Heart right ventricle (tissue), 16 donors: Measurements from ENCODE around the gene AK2. TPM values are rescaled to one million over a fixed set of nuclear protein-coding genes. Genes with fewer than 3 reads are reported as not detected.

Source experiments
- ATAC-seq, 8 donors: fragments of 200-7000 bp; cut with Tn5 transposase; one replicate each; pipeline ENCODE4 v1.9.1; 2020; ENCODE audit warnings: mild to moderate bottlenecking in 8 of 8, moderate library complexity in 8 of 8, moderate number of reproducible peaks in 1 of 8
- DNase-seq, 2 donors: peaks; one replicate each; pipeline ENCODE4 v3.0.0-alpha.2; 2020
- H3K27ac ChIP-seq, 10 donors: fragments of 200-600 bp; sonication (generic) in 2 of 10; one replicate each; pipeline versions ENCODE4 v1.5.0 to v1.8.0; 2020 to 2022; ENCODE audit warnings: mild to moderate bottlenecking in 3 of 10
- H3K27me3 ChIP-seq, 7 donors: fragments of 200-600 bp; one replicate each; pipeline ENCODE4 v1.8.0; 2021 to 2022; ENCODE audit warnings: mild to moderate bottlenecking in 2 of 7
- H3K36me3 ChIP-seq, 9 donors: fragments of 200-600 bp; sonication (generic) in 1 of 9; one replicate each; pipeline versions ENCODE4 v1.5.0 to v1.8.0; 2020 to 2022; ENCODE audit warnings: mild to moderate bottlenecking in 2 of 9
- H3K4me1 ChIP-seq, 9 donors: fragments of 200-600 bp; sonication (generic) in 1 of 9; one replicate each; pipeline versions ENCODE4 v1.5.0 to v1.8.0; 2020 to 2022; ENCODE audit warnings: mild to moderate bottlenecking in 4 of 9
- H3K4me3 ChIP-seq, 10 donors: fragments of 200-600 bp; sonication (generic) in 2 of 10; one replicate each; pipeline versions ENCODE4 v1.5.0 to v1.8.0; 2020 to 2022; ENCODE audit warnings: mild to moderate bottlenecking in 7 of 10, moderate library complexity in 2 of 10
- H3K9me3 ChIP-seq, 11 donors: fragments of 200-600 bp in 10 of 11; sonication (generic) in 2 of 11; one replicate each; pipeline versions ENCODE4 v1.5.0 to v1.8.0; 2013 to 2022; ENCODE audit warnings: mild to moderate bottlenecking in 2 of 11, control low read depth in 1 of 11, moderate library complexity in 1 of 11
- CTCF ChIP-seq, 9 donors: fragments of 200-600 bp; sonication (generic) in 2 of 9; IDR thresholded peaks; one replicate each; pipeline versions ENCODE4 v1.5.0 to v1.8.0; 2021 to 2022; ENCODE audit warnings: antibody characterized with exemption in 9 of 9, mild to moderate bottlenecking in 5 of 9, moderate library complexity in 1 of 9
- WGBS, 2 donors: extraction: QIAGEN DNeasy Blood & Tissue Kit; methylation state at CpG; one replicate each; pipeline ENCODE4 v1.1.7; 2013; ENCODE audit warnings: inconsistent platforms in 1 of 2; 5-methylcytosine and 5-hydroxymethylcytosine counted together
- intact Hi-C, 10 donors: fragments of 100-400 bp; cut with DNase I; formaldehyde crosslinking; loops; one replicate each; pipeline versions ENCODE4 v1.11.1 to v1.14.2; 2022
- long read RNA-seq, 3 donors: library from polyadenylated mRNA; unstranded; transcript quantifications; one replicate each; pipeline ENCODE4 v2.0.0, GENCODE V29; 2020 to 2021
- polyA plus RNA-seq, 2 donors: library from polyadenylated mRNA; stranded (reverse); fragments of 200-250 nt; gene quantifications; one replicate each; pipeline ENCODE4 v1.2.3, GENCODE V29; 2013
- total RNA-seq, 10 donors: library from RNA; stranded (reverse); fragmentation: NEBNext Ultra II Directional in 3 of 10; extraction: Animal tissue kit (Norgen Biotek cat#: 25700) in 3 of 10; gene quantifications; one replicate each; pipeline versions ENCODE4 v1.2.1 to v1.2.4, GENCODE V29; 2021 to 2023
- donor health status: Arrhythmogenic right ventricular cardiomyopathy.
- donor health status: ischemic (EF 13 %, LVEDD 7.1; RV severe dilation, severe dysfunction).
- donor health status: healthy with polysubstance abuse.
- donor health status: DM: no; HTN: yes; CAD: no.
- donor health status: DM: no; HTN: no; CAD: no.
- donor health status: ischemic (EF 25% LVEDD 6.9; RV normal size, moderate dysfunction).
- donor health status: ischemic (EF 25% LVEDD 5.7; RV mildly dilated, moderate dysfunction).
- donor health status: healthy.
- donor health status: DM: yes; HTN: yes; CAD: no.
- donor health status: Ischemic cardiomyopathy.
- donor health status: ischemic (EF 35%, LVEDD 5.7; RV mildly dilated, moderate dysfunction).
- donor health status: nonischemic (EF 11% LVEDD 7.7; RV severe dilation, severe dysfunction).
- donor health status: DM: yes; HTN: yes; CAD: no.
- donor health status: PGD.
- donor health status: ischemic (EF 29% LVEDD 5.4; RV normal size, mild dysfunction).
- donor health status: nonischemic (EF 23%, LVEDD 6.1; RV moderate dilation, normal function).

Gene AK2
- 100 to 1,000 TPM in 9 of 10 donors, 10 to 100 TPM in 1; 93.3 to 154 (median 111) TPM for total RNA-seq
- polyA plus RNA-seq: 100 to 1,000 TPM; 175 to 305 TPM
- long read RNA-seq, donor 1, transcript AK2-212 (7 exons, 886 nt): minor isoform, 11 of 102 reads
- long read RNA-seq, donor 1, transcript AK2-201 (6 exons, 1,021 nt): major isoform, 36 of 102 reads
- long read RNA-seq, donor 1, transcript AK2-202 (7 exons, 3,586 nt): minor isoform, 10 of 102 reads
- long read RNA-seq, donor 1, partial matches to known transcripts: 3 of 102 reads
- long read RNA-seq, donor 1, other reads (novel, unspliced or antisense): 41 of 102 reads
- long read RNA-seq, donor 2, transcript AK2-202 (7 exons, 3,586 nt): minor isoform, 11 of 113 reads
- long read RNA-seq, donor 2, transcript AK2-212 (7 exons, 886 nt): minor isoform, 5 of 113 reads
- long read RNA-seq, donor 2, transcript AK2-201 (6 exons, 1,021 nt): major isoform, 52 of 113 reads
- long read RNA-seq, donor 2, partial matches to known transcripts: 6 of 113 reads
- long read RNA-seq, donor 2, other reads (novel, unspliced or antisense): 38 of 113 reads
- long read RNA-seq, donor 3, transcript AK2-212 (7 exons, 886 nt): minor isoform, 9 of 103 reads
- long read RNA-seq, donor 3, transcript AK2-201 (6 exons, 1,021 nt): minor isoform, 22 of 103 reads
- long read RNA-seq, donor 3, transcript AK2-202 (7 exons, 3,586 nt): major isoform, 32 of 103 reads
- long read RNA-seq, donor 3, partial matches to known transcripts: 10 of 103 reads
- long read RNA-seq, donor 3, other reads (novel, unspliced or antisense): 26 of 103 reads

- 5 to 7% methylated on average over 59 of the region's 59 CpGs for WGBS, 2 donors
- H3K36me3 ChIP-seq: peaks cover 0 to 34% (median 0%) of the 10 kb centered on the region in 9 donors
- DNase-seq (peak; percentile 96 to 97), ATAC-seq (peak; percentile 100)
- H3K4me3 ChIP-seq: peak within 1 kb of the TSS; percentile 60 to 98 (median 87)
- no peaks in the 10 kb centered on the region for H3K27me3 ChIP-seq
- H3K4me1 ChIP-seq: peaks cover 3 to 59% (median 30%) of the 10 kb centered on the region in 9 donors
- no peak for TF ChIP-seq CTCF (IDR thresholded peaks at IDR 0.05)
- intact Hi-C loops: loop anchor here in 2 of 10 donors (5.0 kb wide), 2 partner anchors 70 to 90 kb away; no protein-coding TSS in a partner anchor
- H3K27ac ChIP-seq: peak within 1 kb of the TSS; percentile 2 to 94 (median 86)
- H3K9me3 ChIP-seq: no peaks in the 10 kb centered on the region
These were observed at the start of gene AK2 for GRCh38 chr1:33036526-33037503. Gene AK2 (minus strand): TSS chr1:33036883. CDS start chr1:33036828, 55 bp downstream.

GRCh38 chr1:33086384-33086850 lies 49.7 kb upstream of the AK2 start:
- Histone ChIP-seq H3K27ac (no peak overlapping the region), H3K27me3 (peaks cover 0 to 10% (median 0%) of the 10 kb centered on the region in 7 donors), H3K4me3 (no peak overlapping the region), H3K9me3 (no peaks in the 10 kb centered on the region), H3K4me1 (peaks cover 0 to 20% (median 9%) of the 10 kb centered on the region in 9 donors), H3K36me3 (peaks cover 0 to 33% (median 0%) of the 10 kb centered on the region in 9 donors)
- DNase-seq (peak; percentile 66 to 76), ATAC-seq (peak; percentile 66 to 88 (median 84))
- intact Hi-C loops: loop anchor here in 8 of 10 donors (1.0 to 10.0 kb wide), 8 partner anchors 152 to 372 kb away; partner anchors contain the start of genes S100PBP (in 1 of the 8) and YARS1 (in 1 of the 8)
- peak; percentile 62 to 89 (median 78) for TF ChIP-seq CTCF (IDR thresholded peaks at IDR 0.05)
- 22 to 23% methylated on average over 12 of the region's 12 CpGs for WGBS, 2 donors

GRCh38 chr1:33085332-33085731 lies 48.6 kb upstream of the AK2 start:
- peaks cover 0 to 29% (median 0%) of the 10 kb centered on the region in 9 donors for H3K36me3 ChIP-seq
- no peak for DNase-seq
- no peak overlapping the region for H3K4me3 ChIP-seq
- peaks cover 0 to 18% (median 0%) of the 10 kb centered on the region in 7 donors for H3K27me3 ChIP-seq
- peaks cover 0 to 30% (median 17%) of the 10 kb centered on the region in 9 donors for H3K4me1 ChIP-seq
- 87 to 91% methylated on average over 4 of the region's 4 CpGs for WGBS, 2 donors
- ATAC-seq: no peak
- H3K9me3 ChIP-seq: no peaks in the 10 kb centered on the region
- intact Hi-C loops: loop anchor here in 5 of 10 donors (2.0 to 10.0 kb wide), 5 partner anchors 151 to 371 kb away; partner anchors contain the start of genes S100PBP (in 1 of the 5) and YARS1 (in 1 of the 5)
- H3K27ac ChIP-seq: no peak overlapping the region
- no peak for TF ChIP-seq CTCF (IDR thresholded peaks at IDR 0.05)
